Measurements from ENCODE around the gene EFNB1.

Gene EFNB1

GRCh38 chrX:68883800-68884199 is 55.0 kb downstream of the EFNB1 start:
- DNase-seq (ENCODE audit: low read depth): no peak

- no peak for DNase-seq (ENCODE audit: low read depth)
These were observed 60.4 kb downstream of the EFNB1 start for GRCh38 chrX:68889249-68889648.
